HFFc6 (cell line): ENCODE measurements around the gene MRPS15. TPM values are rescaled to one million over a fixed set of nuclear protein-coding genes. Genes with fewer than 3 reads are reported as not detected.

Experiments
- DNase-seq: peaks from one replicate; pipeline ENCODE4 v3.0.0-alpha.2; 2018
- H3K27ac Mint-ChIP-seq: 2 replicates; pipeline ENCODE4 v1.8.0; 2020; ENCODE audit warnings: mild to moderate bottlenecking, mixed read lengths
- H3K27me3 Mint-ChIP-seq: 2 replicates; pipeline ENCODE4 v1.8.0; 2021; ENCODE audit warnings: mild to moderate bottlenecking, moderate library complexity, mixed read lengths; ENCODE audit not compliant: insufficient read depth
- H3K36me3 Mint-ChIP-seq: 2 replicates; pipeline ENCODE4 v1.8.0; 2021; ENCODE audit warnings: low read depth, mixed read lengths
- H3K4me1 Mint-ChIP-seq: 2 replicates; pipeline ENCODE4 v1.8.0; 2020; ENCODE audit warnings: low read depth, mixed read lengths
- H3K4me3 Mint-ChIP-seq: 2 replicates; pipeline ENCODE4 v1.8.0; 2020; ENCODE audit warnings: mild to moderate bottlenecking, moderate library complexity, mixed read lengths
- H3K9me3 Mint-ChIP-seq: 2 replicates; pipeline ENCODE4 v1.8.0; 2020; ENCODE audit warnings: mild to moderate bottlenecking, mixed read lengths
- total RNA-seq, 6 experiments: library from RNA; stranded (reverse); fragmentation: NEBNext Ultra II Directional; extraction: Animal tissue kit (Norgen Biotek cat#: 25700); gene quantifications; 2 replicates in 1 of 6; 3 replicates in 5 of 6; pipeline ENCODE4 v1.2.3, GENCODE V29; 2021
- TF ChIP-seq, protein P1 (sequence below): fragments of 200-600 bp; sonication (generic); IDR thresholded peaks from 2 replicates; pipeline ENCODE4 v1.5.0; 2021; ENCODE audit warnings: antibody characterized with exemption, mild to moderate bottlenecking

The MRPS15 gene
- total RNA-seq, 6 experiments from 2014 or later = 74.1 to 96.1 (median 88.4) TPM

DNA sequence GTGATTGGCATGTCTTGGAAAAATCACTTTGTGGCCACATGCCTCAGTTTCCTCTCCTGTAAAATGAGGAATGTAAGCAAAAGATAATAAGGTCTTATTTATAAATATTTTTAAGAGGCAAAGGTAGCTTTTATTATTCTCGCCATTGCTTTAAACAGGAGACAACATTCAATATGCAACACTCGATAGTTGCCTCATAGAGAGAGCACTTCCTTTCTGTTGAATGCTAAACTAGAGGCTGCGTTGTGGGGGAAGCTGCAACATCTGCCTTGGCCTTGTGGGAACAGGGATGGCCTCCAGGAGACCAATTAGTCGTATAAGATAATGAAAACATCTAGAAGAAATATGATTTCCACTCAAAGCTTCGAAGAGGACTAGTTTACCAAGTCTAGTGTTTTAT lies 17.4 kb downstream of the MRPS15 start:
- Mint-ChIP-seq H3K4me3 (no peak overlapping the region), H3K9me3 (no peaks in the 10 kb centered on the region), H3K4me1 (peaks cover 26% of the 10 kb centered on the region), H3K27ac (no peak overlapping the region), H3K36me3 (no peaks in the 10 kb centered on the region), H3K27me3 (peaks cover 2% of the 10 kb centered on the region)
- DNase-seq = no peak
- TF ChIP-seq, protein P1, sequence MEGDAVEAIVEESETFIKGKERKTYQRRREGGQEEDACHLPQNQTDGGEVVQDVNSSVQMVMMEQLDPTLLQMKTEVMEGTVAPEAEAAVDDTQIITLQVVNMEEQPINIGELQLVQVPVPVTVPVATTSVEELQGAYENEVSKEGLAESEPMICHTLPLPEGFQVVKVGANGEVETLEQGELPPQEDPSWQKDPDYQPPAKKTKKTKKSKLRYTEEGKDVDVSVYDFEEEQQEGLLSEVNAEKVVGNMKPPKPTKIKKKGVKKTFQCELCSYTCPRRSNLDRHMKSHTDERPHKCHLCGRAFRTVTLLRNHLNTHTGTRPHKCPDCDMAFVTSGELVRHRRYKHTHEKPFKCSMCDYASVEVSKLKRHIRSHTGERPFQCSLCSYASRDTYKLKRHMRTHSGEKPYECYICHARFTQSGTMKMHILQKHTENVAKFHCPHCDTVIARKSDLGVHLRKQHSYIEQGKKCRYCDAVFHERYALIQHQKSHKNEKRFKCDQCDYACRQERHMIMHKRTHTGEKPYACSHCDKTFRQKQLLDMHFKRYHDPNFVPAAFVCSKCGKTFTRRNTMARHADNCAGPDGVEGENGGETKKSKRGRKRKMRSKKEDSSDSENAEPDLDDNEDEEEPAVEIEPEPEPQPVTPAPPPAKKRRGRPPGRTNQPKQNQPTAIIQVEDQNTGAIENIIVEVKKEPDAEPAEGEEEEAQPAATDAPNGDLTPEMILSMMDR = no peak

DNA sequence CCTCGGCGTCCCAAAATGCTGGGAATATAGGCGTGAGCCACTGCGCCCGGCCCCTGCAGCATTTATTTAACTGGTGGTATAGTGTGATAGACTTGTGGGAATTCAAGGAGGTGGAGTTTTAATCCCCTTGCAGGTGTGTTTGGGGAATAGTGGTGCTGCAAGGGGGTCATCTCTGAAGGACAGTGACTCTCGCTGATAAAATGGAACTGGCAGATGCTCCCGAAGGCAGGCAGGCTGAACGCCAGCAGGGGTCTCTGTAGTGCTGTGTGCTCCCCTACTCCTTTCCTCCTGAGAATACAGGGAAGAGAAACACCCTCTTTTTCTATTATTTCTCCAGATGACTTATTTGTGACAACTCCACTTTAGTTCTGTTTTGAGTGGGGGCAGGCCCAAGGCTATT lies 17.9 kb downstream of the MRPS15 start:
- Mint-ChIP-seq H3K36me3 (no peaks in the 10 kb centered on the region), H3K27me3 (peaks cover 2% of the 10 kb centered on the region), H3K4me3 (no peak overlapping the region), H3K9me3 (no peaks in the 10 kb centered on the region), H3K27ac (no peak overlapping the region), H3K4me1 (peaks cover 21% of the 10 kb centered on the region)
- DNase-seq = no peak
- TF ChIP-seq, protein P1 = peak; percentile 33; the same call in 1 of the 2 replicates

DNA sequence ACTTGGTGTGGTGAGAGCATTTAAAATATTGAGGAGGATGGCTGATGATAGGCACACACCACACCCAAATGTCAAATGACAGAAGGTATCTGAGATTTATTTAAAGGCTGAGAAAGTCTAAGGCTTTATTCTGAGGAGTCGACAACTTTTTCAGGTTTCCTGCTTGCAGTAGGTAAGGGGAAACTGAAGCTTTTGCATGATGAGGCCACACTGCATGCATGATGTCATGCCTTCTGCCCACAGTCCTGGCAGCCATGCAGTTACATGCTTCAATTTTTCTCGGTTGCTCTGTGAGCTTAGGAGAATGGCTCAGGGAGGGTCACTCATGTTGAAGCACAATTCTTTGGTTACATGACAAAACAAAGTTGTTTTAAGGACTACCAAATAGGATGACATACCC lies 20.9 kb downstream of the MRPS15 start:
- TF ChIP-seq, protein P1 = no peak
- Mint-ChIP-seq H3K4me3 (no peak overlapping the region), H3K4me1 (peaks cover under 1% of the 10 kb centered on the region), H3K9me3 (no peaks in the 10 kb centered on the region), H3K27me3 (peaks cover 2% of the 10 kb centered on the region; the same call in 1 of the 2 replicates), H3K27ac (no peak overlapping the region), H3K36me3 (no peaks in the 10 kb centered on the region)
- no peak for DNase-seq

DNA sequence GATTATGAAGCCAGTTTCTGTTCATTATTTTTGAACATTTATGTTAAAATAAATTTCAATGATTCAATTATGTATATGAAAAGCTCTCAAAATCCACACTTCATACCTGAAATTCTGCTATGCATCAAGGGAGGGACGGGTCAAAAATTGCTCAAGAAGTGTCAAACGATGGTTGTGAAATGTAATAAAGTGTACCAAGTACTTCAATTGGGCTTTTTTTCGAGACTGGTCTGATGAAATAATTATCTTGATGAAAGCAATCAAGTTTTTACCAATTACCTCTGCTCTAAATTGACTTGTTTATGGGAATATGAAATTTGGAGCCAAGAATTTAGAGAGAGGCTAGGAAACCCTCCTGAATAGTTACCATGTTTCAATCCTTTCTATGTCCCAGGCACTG lies 21.8 kb downstream of the MRPS15 start:
- no peaks in the 10 kb centered on the region for H3K9me3 Mint-ChIP-seq
- H3K36me3 Mint-ChIP-seq = no peaks in the 10 kb centered on the region
- H3K4me1 Mint-ChIP-seq = no peaks in the 10 kb centered on the region
- no peak for DNase-seq
- TF ChIP-seq, protein P1 = no peak
- no peak overlapping the region for H3K27ac Mint-ChIP-seq
- H3K4me3 Mint-ChIP-seq = no peak overlapping the region
- H3K27me3 Mint-ChIP-seq = peaks cover 2% of the 10 kb centered on the region; the same call in 1 of the 2 replicates

DNA sequence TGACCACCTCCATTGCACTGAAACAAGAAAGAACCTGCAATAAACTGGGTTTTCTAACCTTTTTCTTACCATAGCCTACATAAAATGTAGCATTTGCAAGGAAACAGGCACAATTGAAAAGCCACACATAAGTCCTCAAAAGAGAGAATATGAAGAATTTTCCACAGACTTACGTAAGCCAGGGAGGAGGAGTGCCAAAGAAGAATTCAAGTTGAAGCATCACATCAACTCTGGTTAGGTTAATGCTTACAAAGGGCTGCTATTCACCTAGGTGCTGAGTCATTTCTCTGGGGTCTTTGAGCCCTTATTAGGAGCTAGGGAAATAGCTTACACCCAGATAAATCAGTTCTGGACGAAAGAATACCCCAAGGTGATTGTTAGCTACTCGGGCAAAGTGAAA lies 23.5 kb downstream of the MRPS15 start:
- TF ChIP-seq, protein P1 = no peak
- Mint-ChIP-seq H3K27ac (no peak overlapping the region), H3K27me3 (peaks cover 2% of the 10 kb centered on the region; the same call in 1 of the 2 replicates), H3K9me3 (no peaks in the 10 kb centered on the region), H3K36me3 (no peaks in the 10 kb centered on the region), H3K4me1 (peaks cover 9% of the 10 kb centered on the region), H3K4me3 (no peak overlapping the region)
- DNase-seq = no peak

DNA sequence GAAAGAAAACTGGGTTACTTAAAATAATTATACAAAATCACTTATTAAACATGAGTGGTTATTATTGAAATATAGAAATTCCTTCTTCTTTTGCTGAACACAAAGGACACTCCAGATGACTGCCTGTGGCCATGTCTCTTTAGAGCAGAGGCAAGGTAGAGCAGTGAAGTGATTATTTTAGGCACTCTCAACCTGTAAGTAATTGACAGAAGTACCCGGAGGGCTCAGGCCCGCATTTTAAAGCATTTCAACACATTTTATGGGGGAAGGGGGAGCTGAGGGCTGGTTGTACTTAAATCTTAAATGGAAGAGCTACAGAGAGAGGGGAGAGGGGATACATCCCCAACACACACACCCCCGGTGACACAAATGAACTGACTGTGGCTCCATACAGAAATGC lies 24.1 kb downstream of the MRPS15 start:
- TF ChIP-seq, protein P1 = no peak
- Mint-ChIP-seq H3K9me3 (no peaks in the 10 kb centered on the region), H3K27ac (no peak overlapping the region)

More for the DNA sequence above, 24.1 kb downstream of the MRPS15 start:
- H3K4me1 Mint-ChIP-seq = peaks cover 9% of the 10 kb centered on the region
- H3K36me3 Mint-ChIP-seq = no peaks in the 10 kb centered on the region
- peaks cover 2% of the 10 kb centered on the region; the same call in 1 of the 2 replicates for H3K27me3 Mint-ChIP-seq
- no peak overlapping the region for H3K4me3 Mint-ChIP-seq
- no peak for DNase-seq
